Spinal cord (tissue), 10 donors: ENCODE results near the gene HS3ST6. TPM values are rescaled to one million over a fixed set of nuclear protein-coding genes. Genes with fewer than 3 reads are reported as not detected.
"Not testable (repeated sequence)": the region's sequence is repeated elsewhere in the genome, so short reads cannot be mapped to it uniquely, and the experiment has no call there.

ENCODE experiments used
- DNase-seq, 6 donors: peaks; one replicate each; pipeline versions ENCODE4 v3.0.0 to v3.0.0-alpha.2; 2013 to 2015; ENCODE audit warnings: low spot score in 6 of 6, low read depth in 4 of 6
- H3K27ac ChIP-seq: one replicate; pipeline ENCODE4 v1.5.1; 2013; ENCODE audit warnings: low read depth, low read length, control low read depth
- H3K27me3 ChIP-seq: one replicate; pipeline ENCODE4 v1.6.1; 2013; ENCODE audit warnings: low read length; ENCODE audit not compliant: control insufficient read depth, insufficient read depth
- H3K36me3 ChIP-seq: one replicate; pipeline ENCODE4 v1.6.1; 2013; ENCODE audit warnings: low read length; ENCODE audit not compliant: control insufficient read depth, insufficient read depth
- H3K4me1 ChIP-seq: one replicate; pipeline ENCODE4 v1.6.1; 2013; ENCODE audit warnings: low read length; ENCODE audit not compliant: control insufficient read depth, insufficient read depth
- H3K4me3 ChIP-seq: one replicate; pipeline ENCODE4 v1.5.1; 2013; ENCODE audit warnings: low read depth, low read length, control low read depth
- H3K9me3 ChIP-seq: one replicate; pipeline ENCODE4 v1.6.1; 2013; ENCODE audit warnings: low read length; ENCODE audit not compliant: control insufficient read depth, insufficient read depth
- WGBS: methylation state at CpG from one replicate; pipeline ENCODE4 v1.1.5; 2013; ENCODE audit warnings: missing lambda C conversion rate; ENCODE audit not compliant: insufficient coverage; 5-methylcytosine and 5-hydroxymethylcytosine counted together
- long read RNA-seq, 4 donors: transcript quantifications; one replicate each; lab custom pipeline, GENCODE V29; 2026
- polyA plus RNA-seq, 2 donors: library from polyadenylated mRNA; unstranded; fragments of 120-200 nt; gene quantifications; one replicate each; pipeline ENCODE4 v1.2.1, GENCODE V29; 2013; ENCODE audit not compliant: insufficient read length in 2 of 2
- total RNA-seq, 2 donors: library from RNA; depleted of rRNA in 1 of 2; stranded (reverse); fragments of 120-200 nt in 1 of 2; fragments of >200 nt in 1 of 2; gene quantifications; one replicate each; pipeline versions ENCODE4 v1.2.3 to v1.2.4, GENCODE V29; 2013 to 2014
- donor health status: healthy.

HS3ST6 gene
- not detected for total RNA-seq
- not detected for polyA plus RNA-seq
- long read RNA-seq, donor 1: 0 reads
- long read RNA-seq, donor 2: 0 reads
- long read RNA-seq, donor 3: 0 reads
- long read RNA-seq, donor 4: 0 reads

DNA sequence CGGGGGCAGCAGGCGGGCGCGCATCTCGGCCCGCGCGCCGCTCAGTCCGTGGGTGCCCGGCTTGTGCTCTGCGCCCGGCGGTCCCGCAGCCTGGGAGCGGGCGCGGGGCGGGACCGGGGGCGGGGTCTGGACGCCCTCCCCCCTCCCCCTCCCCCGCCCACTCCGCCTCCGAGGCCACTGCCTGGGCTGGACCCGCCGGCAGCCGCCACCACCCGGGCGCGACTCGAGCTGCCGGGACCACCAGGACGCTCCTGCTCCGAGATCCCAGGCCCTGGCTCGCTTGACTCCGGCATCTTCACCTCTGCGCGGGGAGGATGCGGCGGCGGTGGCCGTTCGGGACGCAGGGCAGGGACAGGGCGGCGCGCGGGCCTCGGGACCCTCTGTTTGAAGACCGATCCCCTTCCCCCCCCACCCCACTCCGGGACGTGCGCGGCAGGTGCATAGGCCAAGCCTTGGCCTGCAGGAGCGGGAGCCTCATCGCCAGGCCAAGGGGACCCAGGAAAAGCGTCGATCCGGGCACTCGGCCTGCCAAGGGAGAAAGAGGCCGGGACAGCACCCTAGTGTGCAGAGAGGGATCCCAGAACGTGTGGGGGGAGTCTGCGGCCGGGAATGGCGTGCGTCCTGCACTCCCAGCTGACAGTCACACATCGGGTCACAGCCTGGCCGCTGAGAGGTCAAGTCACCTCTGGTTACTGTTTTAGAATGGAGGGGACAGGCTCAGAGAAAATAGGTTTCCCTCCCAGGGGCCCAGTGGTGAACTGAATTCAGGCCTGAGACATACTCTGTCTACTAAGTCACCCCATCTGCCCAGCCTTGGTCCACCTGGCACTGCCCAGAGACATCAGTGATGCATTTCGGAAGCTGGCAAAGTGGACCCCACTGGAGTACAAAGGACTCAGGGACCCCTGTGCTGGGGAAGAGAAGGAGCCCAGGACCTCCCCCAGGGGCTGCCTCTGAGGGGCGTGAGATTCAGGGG, at the start of gene HS3ST6:
Gene HS3ST6, minus strand, starts transcription at position 65 of the 976 bp plus-strand sequence. CDS start 92 bp downstream, outside the sequence.
- peaks cover 19% of the 10 kb centered on the region for H3K4me1 ChIP-seq
- H3K9me3 ChIP-seq: no peaks in the 10 kb centered on the region
- H3K4me3 ChIP-seq: no peak within 1 kb of the TSS
- no peak for DNase-seq
- no peak within 1 kb of the TSS for H3K27ac ChIP-seq
- WGBS: 4% methylated on average over 49 of the region's 71 CpGs
- H3K27me3 ChIP-seq: peaks cover 92% of the 10 kb centered on the region
- no peaks in the 10 kb centered on the region for H3K36me3 ChIP-seq

DNA sequence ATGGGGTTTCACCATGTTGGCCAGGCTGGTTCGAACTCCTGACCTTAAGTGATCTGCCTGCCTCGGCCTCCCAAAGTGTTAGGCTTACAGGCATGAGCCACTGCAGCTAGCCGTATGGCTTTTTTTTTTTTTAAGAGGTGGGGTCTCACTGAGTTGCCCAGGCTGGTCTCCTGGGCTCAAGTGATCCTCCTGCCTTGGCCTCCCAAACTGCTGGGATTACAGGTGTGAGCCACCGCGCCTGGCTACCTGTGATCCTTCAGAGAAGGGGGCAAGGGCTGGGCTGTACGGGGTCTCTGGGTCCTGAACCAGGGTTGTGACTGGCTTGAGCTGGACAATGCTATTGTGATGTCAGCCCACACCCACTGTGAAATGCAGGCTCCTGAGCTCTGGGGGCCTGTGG, 48.2 kb upstream of the HS3ST6 start, which contains the start of gene RNF151:
Gene RNF151, plus strand, starts transcription at position 397 of the 400 bp plus-strand sequence. CDS start 26 bp downstream, outside the sequence.
- Histone ChIP-seq H3K4me1 (peaks cover 39% of the 10 kb centered on the region), H3K27ac (peak within 1 kb of the TSS; percentile 92), H3K4me3 (peak within 1 kb of the TSS; percentile 86), H3K27me3 (no peaks in the 10 kb centered on the region), H3K9me3 (no peaks in the 10 kb centered on the region), H3K36me3 (peaks cover 39% of the 10 kb centered on the region)
- no peak for DNase-seq
- 96% methylated on average over 6 of the region's 6 CpGs for WGBS

DNA sequence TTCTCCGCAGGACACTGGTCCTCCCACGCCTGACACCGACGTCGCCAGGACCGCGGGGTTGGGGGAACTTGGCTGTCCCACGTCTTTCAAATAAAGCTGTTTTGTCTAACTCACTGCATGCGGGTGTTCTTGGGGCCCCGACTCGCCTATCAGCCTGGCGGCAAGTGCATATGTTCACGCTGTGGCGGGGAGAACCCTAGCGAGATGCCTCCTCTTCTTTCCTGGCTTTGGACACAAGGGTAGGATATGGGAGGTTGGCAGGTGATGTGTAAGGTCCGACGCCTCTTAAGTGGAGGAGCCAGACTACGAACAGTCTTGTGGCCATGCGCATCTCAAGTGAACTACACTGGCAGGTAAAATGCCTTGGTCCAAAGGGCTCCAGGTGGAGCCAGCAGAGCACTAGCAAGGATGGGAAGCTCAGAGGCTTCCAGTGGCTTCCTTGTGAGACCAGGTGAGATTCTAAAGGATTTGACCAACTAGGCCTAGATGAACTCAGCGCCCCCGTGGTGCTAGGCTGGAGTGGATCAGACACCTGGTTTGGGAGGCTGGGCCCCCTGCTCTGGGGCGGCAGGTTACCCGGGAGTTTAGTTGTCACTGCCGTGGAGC, 47.3 kb upstream of the HS3ST6 start:
- no peaks in the 10 kb centered on the region for H3K9me3 ChIP-seq
- H3K4me3 ChIP-seq: peak overlapping the region; percentile 86
- no peaks in the 10 kb centered on the region for H3K27me3 ChIP-seq
- H3K4me1 ChIP-seq: peaks cover 37% of the 10 kb centered on the region
- WGBS: 19% methylated on average over 23 of the region's 24 CpGs
- H3K27ac ChIP-seq: peak overlapping the region; percentile 92
- H3K36me3 ChIP-seq: peaks cover 43% of the 10 kb centered on the region
- DNase-seq: no peak

DNA sequence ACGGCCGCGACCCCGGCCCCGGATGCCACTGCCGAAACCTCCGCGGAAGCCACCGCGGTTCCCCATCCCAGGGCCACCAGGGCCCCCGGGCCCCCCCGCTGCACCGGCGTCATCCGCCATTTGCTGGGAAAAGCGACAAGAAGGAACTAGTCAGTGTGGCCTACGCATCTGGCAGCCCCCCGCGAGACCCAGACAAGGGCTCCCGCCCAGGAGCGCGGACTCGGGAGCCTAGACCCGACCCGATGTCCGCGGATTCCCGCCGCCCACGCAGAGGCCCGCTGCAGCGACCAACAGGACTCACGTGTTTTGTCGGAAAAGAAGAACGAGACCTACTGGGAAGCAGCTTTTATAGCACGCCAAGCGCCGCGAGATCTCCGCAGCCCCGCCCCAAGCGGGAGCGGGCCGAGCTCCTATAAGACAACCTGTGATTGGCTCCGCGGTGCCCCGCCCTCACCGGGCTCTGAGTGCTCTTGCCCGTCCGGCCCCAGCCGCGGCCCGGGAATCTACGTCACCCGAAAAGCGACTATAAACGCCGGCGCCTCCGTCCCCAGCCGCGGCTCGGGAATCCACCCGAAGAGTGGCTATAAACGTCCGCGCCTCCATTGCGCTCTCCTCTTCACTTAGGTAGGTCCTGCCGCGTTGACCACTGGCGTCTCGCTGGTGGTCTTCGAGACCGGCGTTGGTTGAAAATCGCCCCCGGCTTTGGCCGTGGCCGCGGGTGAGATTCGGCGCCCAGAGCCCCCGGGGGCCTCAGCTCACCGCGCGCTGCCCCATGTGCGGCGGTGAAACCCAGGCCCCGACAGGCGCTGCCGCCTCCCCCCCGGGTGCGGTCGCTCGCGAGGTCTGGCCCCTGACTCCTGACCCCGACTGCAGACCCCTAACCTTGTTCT, 46.5 kb upstream of the HS3ST6 start, which contains the start of gene RPS2:
Gene RPS2, minus strand, starts transcription at position 321 of the 890 bp plus-strand sequence. Its CDS starts 201 bp downstream, at position 120.
- no peaks in the 10 kb centered on the region for H3K9me3 ChIP-seq
- peak within 1 kb of the TSS; percentile 92 for H3K27ac ChIP-seq
- H3K27me3 ChIP-seq: no peaks in the 10 kb centered on the region
- under 1% methylated on average over 97 of the region's 97 CpGs for WGBS
- peak within 1 kb of the TSS; percentile 86 for H3K4me3 ChIP-seq
- peaks cover 45% of the 10 kb centered on the region for H3K36me3 ChIP-seq
- H3K4me1 ChIP-seq: peaks cover 44% of the 10 kb centered on the region
- peak; percentile 94 to 99 (median 96) for DNase-seq

DNA sequence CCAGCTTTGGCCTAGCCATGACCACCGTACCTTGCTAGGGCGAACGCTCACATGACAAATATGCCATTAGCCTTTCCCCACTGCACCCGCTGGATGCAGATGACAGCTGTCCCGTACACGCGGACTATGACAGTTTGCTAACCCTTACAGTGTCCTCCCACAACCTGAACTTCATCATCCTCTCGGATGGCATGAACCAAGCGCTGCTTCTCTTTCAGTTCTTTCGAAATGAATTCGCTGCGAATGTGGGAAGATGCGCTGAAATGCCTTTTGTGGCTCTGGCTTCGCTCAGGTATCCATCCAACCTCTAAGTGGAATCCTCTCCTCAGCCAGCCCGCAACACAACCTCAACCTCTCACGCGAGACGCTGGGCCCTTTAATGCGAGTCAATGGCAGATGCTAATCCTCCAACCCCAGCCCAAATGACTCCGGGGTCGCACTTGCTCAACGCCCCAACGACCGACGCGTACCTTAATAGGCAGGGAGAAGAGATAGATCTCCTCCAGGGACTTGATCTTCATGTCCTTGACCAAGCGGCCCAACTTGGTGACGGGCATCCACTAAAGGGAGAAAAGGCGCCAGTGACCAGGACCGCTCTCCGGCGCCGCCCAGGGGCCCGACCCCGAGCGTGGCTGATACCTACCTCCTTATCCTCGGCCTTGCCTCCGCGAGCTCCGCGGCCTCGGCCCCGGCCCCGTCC, 45.7 kb upstream of the HS3ST6 start:
- H3K4me1 ChIP-seq: peaks cover 49% of the 10 kb centered on the region
- DNase-seq: peak in 1 of 6 donors; percentile 57
- peaks cover 45% of the 10 kb centered on the region for H3K36me3 ChIP-seq
- peak overlapping the region; percentile 92 for H3K27ac ChIP-seq
- H3K27me3 ChIP-seq: no peaks in the 10 kb centered on the region
- no peaks in the 10 kb centered on the region for H3K9me3 ChIP-seq
- WGBS: 5% methylated on average over 22 of the region's 44 CpGs
- peak overlapping the region; percentile 86 for H3K4me3 ChIP-seq

DNA sequence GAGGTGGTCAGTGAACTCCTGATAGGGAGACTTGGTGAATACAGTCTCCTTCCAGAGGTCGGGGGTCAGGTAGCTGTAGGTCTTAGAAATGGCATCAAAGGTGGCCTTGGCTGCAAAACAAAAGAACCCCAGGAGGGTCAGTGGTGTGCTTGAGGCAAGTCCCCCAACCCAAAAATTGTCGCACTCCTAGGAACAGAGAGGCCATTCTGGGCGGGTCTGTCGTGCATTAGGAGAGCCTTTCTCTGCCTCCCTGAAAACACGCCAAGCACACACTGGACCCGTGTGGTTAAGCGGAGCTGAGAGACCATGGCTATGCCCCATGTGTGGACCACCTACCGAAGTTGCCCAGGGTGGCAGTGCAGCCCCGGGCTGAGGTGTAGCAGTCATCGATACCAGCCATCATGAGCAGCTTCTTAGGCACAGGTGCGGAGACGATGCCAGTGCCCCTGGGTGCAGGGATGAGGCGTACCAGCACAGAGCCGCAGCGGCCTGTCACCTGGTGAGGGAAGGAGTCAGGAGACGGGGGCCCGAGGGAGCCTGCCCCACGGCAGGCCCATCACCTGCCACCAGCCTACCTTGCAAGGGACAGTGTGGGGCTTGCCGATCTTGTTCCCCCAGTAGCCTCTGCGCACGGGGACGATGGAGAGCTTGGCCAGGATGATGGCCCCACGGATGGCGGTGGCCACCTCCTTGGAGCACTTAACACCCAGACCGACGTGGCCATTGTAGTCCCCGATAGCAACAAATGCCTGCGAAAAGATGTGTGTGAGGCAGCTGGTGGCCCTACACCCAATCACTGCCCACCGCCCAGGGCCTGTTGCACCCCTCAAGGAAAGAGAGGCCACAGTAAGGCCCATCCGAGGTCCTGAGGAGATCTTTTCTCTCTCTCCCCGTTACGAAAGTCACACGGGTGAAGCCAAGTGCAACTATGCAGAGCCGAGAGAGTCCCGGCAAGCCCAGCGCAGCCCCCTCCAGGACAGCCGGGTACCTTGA, 44.2 kb upstream of the HS3ST6 start:
- H3K4me3 ChIP-seq, H3K9me3 ChIP-seq, H3K27me3 ChIP-seq, H3K27ac ChIP-seq, DNase-seq: not testable (repeated sequence)
- H3K4me1 ChIP-seq: peaks cover 53% of the 10 kb centered on the region
- 87% methylated on average over 17 of the region's 37 CpGs for WGBS
- H3K36me3 ChIP-seq: peaks cover 38% of the 10 kb centered on the region

DNA sequence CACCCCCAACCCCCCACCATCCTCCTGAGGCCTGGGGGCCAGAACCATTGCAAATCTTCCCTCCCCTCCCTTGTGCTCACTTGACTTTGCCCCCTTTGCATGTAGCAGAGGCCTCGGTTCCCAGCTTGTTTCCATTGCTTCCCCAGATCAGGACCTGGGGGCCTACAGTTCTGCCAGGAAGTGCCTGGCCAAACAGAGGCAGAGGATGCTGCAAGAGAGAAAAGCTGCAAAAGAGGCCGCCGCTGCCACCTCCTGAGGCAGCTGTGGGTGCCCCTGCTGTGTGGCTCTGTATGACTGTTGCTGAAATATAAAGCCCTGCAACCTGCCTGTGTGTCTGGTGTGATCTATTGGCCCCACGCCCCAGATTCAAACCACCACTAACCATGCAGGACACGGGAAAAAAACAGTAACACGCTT, 43.4 kb upstream of the HS3ST6 start:
- Histone ChIP-seq H3K4me1 (peaks cover 53% of the 10 kb centered on the region), H3K9me3 (no peaks in the 10 kb centered on the region), H3K27ac (no peak overlapping the region), H3K27me3 (no peaks in the 10 kb centered on the region), H3K36me3 (peaks cover 31% of the 10 kb centered on the region), H3K4me3 (no peak overlapping the region)
- WGBS: 54% methylated on average over 3 of the region's 6 CpGs
- no peak for DNase-seq
